Measurements from ENCODE around the gene DLX1.
"Not testable (repeated sequence)": the region's sequence is repeated elsewhere in the genome, so short reads cannot be mapped to it uniquely, and the experiment has no call there.

Gene DLX1

DNA sequence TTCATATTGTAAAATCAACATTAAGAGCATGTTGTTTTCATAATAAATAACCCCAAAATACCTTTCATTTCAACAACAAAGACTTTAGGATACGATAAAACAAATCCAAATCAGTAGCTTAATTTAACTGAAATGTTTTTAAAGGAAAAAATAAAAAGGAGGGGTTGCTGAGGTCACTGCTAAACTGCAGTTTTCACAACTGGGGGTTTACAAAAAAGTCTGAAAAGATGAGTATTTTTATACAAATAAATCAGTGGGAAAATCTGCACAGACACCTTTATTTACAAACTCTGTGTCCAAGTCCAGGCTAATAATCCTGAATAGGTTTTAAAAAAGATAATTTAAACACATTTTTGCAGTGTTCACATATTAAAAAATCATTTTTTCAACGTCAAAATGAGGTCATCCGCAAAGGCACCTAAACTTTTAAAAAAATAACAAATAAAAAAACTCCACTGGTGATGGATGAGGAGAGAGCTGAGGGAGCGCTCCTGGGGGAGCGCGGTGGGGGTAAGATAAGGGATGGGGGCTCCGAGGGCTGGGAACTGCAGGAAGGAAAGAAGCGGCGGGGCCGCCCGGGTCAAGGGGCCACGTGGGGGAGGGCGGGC lies 14.3 kb downstream of the DLX1 start:
- DNase-seq: no peak

DNA sequence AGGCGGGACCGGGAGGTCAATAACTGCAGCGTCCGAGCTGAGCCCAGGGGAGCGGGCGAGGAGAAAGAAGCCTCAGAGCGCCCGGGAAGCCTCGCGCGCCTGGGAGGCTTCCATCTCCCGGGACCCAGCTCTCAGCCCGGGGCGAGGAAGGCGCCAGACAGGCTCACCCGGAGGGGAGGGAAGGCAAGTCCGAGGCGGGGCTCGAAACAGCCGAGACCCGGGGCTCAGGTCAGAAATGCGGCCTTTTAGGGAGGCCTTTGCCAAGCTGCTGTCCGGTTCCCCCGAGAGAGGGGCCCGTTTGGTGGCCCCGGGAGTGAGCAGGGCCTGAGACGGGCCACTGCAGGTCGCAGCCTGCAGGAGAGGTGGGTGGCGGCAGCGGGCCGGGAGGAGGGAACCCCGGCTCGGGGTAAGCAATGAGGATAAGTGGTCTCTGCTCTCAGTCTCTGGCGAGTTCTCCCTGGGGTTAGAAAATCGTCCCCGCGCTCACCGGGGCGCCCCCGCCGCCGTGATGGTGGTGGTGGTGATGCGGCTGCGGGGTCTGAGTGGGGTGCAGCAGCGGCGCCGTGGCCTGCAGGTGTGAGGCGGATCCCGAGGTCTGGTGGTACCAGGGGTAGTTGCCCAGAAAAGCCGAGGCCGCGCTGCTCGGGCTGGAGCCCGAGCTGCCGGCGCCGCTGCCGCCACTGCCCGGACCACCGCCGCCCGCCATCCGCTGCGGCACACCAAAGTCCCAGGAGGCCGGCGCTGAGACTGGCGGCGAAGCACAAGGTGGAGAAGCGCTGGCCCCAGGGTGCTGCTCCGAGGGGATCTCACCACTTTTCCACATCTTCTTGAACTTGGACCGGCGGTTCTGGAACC lies 15.0 kb downstream of the DLX1 start:
- DNase-seq: no peak

DNA sequence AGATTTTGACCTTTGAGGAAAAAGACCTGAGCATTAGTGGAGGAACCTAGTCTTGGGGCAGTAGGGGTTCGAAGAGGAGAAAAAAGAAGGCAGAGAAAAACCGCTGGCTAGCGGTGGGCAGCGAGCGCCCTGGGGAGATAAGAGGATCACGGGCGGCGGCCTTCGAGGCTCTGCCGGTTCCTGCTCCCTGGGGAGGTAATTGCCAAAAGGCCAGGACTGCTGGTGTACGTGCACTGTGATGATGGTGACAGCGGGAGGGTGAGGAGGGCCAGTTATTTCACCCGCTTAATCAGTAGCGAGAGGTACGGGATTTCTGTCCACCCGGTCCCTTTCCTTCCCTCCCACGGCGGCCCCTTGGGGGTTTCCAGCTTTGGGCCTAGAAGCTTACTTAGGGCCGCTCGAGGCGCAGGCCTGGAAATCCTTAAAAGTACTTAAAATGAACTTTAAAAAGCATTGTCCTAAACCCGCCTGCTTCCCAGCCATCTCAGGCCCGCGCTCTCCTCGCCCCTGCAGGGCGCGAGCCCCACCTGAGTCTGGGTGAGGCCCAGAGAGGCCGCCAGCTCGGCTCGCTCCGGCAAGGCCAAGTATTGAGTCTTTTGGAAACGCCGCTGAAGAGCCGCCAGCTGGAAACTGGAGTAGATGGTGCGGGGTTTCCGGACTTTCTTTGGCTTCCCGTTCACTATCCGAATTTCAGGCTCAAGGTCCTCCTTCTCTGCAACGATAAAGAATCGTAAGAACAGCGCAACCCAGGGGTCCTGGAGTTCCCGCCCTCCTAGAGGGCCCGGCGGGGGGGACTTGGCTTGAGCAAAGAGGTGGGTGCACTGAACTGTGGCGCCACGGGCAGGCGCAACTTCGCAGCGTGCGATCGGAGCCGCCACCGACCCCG lies 15.9 kb downstream of the DLX1 start:
- no peak for DNase-seq

DNA sequence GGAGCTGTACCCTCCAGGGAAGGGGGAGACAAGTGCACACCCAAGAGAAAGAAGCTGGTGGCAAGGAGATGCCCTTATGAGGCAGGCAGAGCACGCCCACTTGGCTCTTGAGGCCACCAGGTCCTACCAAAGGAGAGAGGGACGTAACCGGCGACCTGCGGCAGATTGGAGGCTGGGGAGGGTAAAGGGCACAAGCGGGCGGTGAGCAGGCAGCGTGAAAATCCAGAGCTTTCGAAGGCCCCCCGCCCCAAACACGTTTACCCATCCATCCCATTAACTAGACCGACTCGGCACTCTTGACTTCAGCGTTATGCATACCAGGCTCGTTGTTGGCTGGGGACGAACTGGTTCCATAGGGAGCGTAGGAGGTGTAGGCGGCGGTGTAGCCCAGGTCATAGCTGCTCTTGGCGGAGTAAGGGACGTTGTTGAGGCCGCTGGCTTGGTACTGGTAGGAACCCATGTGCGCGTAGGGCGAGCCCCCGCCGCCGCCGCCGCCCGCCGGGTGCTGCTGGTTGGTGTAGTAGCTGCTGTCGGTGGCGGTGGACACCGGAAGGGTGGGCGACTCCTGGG lies 16.6 kb downstream of the DLX1 start:
- DNase-seq: no peak

DNA sequence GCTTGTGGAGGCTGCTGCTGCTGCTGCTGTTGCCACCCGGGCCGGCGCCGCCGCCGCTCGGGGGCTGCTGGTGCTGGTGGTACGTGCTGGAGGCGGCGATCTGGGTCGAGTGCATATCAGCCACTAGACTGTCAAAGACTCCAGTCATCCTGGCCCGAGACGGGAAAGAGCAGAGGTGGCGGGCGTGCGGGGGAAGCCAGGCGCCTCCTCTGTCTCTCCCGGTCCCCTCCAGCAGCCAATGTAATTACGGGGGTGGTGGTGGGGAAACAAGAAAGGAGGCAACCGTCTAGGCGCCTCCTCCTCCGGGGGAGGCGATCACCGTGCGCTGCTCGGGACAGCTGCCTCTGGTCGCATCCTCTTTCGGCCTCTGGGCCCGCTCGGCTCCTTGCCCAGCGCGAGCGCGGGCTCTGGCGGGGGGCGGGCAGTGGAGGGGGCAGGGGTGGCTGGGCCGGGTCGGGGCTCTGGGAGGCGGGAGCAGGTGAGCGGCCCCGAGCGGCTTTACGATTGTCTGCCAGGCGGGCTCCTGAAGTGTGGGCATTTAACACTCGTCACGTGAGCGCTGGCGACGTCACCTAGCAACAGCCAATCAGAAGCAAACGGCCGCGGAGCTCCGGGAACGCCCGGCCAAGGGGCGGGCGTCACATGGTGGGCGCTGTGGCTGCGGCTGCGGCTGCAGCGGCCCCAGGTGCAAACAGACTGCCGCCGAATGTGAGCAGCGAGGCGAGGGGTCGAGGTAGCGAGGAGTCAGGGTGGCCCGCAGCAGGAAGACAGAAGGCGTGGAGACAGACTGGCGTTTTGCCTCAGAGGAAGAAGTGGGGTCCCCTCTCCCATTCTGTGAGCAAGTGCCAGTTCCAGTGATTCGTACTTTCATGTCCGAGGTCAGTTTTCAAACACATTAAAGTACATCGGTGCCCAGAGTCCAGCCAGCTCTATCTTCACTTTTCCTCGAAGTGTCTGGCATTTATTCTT lies 17.4 kb downstream of the DLX1 start, which contains the start of gene DLX2:
Gene DLX2 (minus strand): TSS at position 510 of the 969 bp plus-strand sequence. CDS start 362 bp downstream, at position 148.
- DNase-seq: peak; percentile 80

DNA sequence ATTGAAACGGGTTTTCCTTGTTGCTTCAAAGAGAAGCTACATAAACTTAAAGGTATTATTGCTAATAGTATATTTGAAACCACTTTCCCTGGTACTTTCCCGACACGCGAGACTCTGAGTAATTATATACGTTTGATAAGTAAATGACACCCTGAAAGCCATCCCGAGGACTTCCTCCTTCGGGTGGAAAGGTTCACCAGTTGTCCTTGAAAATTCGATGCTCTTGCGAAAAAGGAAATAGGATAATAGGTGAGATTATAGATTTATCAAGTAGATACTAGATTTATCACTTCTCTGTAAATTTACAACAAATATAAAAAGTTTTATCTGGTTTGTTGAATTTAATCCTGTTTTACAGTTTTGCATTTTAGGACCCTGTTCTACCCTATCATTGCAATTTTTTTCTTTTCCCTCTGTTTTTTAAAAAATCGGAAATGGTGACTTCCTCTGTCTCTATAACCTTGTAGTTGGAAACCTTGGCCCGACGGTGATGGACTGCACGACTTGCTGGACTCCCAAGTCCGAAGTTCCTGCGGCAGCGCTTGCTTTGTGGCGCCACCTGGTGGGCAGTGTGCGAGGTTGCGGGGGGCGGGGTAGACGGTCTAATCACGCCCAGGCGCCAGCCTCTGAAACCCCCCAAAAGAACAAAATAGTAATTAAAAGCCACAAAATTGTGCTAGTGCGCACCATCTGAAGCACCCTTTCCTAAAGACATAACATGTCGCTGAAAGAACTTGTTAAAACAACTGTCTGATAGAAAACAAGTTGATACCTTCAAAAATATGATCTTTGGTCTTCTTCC lies 18.4 kb downstream of the DLX1 start:
- peak; percentile 77 for DNase-seq

DNA sequence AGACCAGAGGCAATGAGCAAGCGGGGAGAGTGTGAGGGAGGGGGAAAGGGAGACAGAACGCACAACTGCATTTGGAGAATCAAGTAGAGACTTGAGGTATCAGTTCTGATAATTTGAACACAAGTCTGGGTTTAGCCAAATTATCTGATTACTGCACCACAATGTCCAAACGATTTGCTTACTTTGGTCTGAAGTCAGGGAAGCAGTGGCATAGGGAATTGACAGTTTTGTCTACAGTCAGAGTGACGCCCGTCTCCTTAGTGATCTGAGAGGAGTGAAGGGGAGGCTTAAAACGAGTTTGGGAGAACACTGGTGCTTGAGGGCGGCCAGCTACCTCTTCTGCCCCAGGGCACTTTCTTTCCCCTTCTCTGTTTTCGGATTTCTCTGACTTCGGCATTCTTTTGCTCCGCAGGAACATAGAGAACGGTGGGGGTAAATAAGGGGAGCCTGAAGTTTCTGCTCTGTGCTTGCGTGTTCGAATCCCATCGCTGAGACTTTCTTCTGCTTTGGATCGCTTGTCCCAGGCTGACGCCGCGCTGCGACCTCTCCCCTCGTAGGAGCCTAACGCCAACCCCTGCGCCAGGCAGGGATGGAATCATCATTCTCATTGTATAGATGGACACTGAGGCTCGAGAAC lies 20.3 kb downstream of the DLX1 start:
- no peak for DNase-seq

DNA sequence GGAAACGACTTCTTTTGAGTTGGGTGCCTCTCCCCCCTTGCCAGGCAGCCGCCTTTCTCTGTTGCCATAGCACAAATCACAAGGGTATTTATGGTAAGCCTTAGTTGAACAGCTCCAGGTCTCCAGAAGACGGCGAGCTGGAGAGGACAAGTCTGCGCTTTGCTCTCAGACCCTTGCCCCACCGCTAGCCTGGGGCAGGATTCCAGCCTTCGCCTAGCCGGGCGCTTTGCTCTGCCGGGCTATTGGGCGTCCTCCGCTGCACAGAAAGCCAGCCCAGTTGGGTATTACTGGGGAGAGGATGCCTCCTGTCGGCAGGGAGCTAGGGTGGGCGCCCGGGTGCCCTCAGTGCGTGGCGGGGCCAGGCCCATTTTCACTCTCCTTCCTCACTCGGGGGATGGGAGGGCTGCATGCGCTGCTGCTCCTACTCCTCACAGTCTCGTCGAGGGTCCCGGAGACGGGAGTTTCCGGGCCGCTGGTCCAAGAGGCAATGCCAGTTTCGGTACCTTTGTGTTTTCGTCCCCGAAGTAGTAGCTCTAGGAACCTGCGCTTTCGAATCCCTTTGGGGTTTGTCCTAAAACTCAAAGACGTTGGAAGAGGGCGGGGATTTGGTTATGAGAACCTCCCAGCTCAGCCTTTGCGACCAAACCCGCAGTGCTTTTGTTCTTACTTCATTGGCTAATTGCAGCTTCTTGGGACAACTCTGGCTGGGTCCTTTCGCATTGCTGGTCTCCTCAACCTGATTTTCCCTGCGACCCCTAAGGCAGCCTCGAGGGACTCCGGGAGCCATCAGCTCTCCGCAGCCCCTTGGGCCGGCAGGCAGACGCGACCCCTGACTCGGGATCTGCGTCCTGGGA lies 21.0 kb downstream of the DLX1 start:
- peak; percentile 47 for DNase-seq

DNA sequence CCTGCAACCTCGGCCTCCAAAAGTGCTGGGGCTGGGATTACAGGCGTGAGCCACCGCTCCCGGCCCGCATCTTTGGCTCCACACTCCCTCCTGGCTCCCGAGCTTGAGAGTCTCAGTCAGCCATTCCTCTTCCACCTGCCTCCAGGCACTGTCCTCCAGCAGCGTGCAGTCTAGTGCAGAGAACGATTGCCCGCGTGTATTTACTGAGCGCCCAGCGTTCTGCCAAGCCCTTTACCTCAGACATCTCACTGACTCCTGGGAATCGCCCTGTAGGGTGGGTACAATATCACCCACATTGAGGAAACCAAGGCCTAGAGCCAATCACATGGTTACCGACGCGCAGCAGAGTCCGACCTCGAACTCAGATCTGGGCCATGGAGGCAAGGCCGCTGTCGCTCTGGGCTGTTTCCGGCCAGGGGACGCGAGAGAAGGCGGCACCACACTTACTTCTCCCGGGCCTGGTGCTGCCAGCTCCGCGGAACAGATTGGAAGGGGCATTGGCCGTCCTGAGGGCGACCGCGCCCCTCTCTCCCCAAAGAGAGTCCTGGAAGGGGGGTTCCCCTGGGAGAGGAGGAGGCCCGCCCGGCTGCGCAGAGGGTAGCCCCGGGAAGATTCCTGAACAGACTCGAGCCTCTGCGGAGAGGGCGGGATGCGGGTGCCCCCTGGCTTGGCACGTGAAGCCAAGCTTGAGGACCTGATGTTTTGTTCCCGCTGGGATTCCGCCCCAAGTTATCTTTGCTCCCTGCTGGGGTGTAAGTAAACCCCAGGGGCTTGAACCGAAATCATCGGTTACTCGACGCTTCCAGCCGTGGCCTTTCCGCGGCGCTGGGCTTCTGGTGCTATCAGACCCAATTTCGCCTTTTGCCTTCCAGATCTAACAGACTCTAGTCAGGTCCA lies 22.6 kb downstream of the DLX1 start:
- DNase-seq: no peak

DNA sequence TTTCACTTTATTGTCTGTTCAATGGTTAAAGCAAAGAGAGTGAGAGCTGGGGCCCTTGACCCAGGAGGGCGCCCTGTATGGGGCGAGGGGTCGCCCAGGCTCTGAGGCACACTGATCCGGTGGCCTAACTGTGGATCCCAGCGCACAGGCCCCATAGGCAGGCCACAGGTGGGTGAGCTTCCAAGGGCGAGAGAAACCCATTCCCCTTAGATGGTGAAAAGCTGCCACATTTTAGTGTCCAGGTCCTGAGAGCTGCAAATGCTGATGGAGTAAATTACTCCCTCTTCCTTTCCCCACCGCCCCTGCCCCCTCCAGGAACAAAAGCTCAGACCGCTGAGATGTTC lies 23.3 kb downstream of the DLX1 start:
- DNase-seq: no peak

DNA sequence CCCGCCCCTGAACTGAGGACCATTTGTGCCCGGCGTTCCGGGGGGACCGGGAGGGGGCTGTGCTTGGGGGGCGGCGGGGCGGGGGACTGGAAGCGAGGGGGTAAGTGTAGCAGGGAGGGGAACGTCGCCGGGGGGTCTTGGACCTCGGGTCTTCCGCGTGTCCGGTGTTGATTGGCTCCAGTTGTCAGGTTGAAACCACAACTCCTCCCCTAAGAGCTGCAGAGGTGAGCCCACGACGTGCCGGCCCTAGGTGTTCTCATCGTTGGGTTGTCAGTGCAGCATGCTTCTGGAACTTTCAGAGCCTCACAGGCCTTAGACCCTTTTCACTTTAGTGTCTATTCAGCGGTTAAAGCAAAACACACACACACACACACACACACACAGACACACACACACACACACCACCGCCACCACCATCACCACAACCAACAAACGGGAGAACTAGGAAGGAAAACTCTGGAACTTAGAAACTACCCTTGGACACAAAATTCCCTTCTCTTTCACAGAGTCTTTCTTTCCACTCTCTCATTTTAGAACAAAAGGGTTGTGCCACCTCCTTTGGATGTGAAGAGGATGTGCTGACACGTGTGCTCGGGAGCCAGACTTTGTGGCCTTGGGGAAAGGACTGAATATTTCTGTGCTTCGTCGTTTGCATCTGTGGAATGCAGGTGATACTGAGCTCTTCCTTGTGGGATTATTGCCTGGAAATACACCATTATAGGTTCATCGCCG lies 24.1 kb downstream of the DLX1 start:
- DNase-seq: no peak

DNA sequence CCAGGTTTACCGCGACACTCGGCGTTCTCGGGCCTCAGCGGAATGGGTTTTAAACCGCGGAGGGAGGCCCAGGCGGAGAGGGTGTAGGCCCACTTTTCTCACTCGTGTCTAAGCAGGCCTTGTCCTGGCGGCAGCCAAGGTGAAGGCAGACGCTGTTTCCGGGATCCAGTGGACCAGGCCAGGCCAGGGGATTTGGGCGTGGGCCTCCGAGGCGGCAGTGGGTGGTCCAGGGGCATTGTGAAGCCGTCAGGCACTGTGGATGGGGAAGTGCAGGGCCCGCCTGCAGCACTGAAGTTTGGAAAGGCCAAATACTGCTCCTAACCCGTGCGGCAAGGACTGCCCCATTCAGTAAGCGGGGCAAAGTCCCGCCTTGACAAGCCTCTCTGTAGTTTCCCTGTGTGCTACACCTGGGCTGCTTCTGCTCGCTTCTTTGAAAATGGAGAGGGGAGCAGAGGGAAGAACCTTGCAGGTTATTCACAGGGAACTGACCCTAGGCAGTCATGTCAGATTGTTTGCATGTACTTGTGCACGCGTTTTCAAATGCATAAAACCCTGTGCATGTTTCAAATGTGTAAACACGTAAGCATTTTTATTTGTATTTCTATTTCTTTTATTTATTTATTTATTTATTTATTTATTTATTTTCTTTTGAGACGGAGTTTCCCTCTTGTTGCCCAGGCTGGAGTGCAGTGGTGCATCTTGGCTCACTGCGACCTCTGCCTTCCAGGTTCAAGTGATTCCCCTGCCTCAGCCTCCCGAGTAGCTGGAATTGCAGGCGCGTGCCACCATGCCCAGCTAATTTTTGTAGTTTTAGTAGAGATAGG lies 24.9 kb downstream of the DLX1 start:
- no peak for DNase-seq

DNA sequence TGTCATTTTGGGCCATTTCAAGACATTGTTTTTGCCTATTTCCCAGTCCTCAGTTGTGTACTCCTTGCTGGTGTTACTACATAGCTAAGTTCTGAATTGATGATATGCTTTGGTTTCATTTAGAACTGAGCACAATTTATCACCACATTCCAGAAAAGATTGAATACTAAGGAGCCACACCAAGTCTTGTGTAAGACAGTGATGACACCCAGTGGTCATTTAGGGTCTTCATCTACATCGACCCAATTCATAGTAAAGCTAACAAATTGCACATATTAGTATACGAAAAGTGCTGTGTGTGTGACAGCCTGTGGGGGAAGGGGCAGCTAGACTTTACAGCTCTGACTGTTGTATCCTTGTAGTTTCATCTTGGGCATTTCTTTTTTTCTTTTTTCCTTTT lies 28.3 kb downstream of the DLX1 start:
- peak; percentile 57 for DNase-seq

DNA sequence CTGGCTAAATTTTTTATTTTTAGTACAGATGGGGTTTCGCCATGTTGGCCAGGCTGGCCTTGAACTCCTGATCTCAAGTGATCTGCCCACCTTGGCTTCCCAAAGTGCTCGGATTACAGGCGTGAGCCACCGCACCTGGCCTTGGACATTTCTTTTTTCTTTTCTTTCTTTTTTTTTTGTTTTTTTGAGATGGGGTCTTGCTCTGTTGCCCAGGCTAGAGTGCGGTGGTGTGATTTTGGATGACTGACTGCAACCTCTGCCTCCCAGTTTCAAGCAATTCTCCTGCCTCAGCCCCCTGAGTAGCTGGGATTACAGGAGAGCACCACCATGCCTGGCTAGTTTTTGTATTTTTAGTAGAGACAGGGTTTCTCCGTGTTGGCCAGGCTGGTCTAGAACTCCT lies 28.9 kb downstream of the DLX1 start:
- not testable (repeated sequence) for DNase-seq

DNA sequence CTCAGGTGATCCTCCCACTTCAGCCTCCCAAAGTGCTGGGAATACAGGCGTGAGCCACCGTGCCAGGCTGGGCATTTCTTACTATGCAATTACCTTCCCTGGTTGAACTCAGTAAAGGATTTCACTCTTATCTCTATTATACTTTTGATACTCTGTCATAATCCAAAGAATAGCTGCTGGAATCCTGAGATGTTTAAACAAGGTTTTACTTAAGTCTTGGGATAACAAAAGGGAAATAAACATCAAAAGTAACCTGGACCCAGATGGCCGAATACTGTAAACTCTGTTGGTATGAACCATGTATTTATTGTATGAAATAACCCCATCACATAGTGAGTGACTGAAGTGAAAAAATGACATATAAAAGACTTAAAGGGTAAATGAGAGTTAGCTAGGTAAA lies 29.3 kb downstream of the DLX1 start:
- no peak for DNase-seq

DNA sequence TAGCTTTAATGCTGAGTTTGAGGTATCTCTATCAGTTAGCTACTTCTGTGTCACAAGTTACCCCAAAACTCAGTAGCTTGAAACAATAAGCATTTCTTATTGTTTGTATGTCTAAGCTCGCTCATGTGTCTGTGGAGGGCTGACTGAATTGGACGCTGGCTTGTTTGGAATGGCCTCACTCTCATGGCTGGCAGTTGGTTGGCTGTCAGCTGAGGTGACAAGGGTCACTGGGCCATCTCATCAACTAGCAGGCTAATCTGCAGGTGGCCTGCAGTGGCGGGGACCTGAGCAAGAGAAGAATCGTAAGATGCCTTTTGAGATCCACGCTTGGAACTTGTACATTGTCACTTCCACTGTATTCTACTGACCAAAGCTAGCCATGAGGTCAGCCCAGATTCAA lies 30.8 kb downstream of the DLX1 start:
- DNase-seq: no peak

DNA sequence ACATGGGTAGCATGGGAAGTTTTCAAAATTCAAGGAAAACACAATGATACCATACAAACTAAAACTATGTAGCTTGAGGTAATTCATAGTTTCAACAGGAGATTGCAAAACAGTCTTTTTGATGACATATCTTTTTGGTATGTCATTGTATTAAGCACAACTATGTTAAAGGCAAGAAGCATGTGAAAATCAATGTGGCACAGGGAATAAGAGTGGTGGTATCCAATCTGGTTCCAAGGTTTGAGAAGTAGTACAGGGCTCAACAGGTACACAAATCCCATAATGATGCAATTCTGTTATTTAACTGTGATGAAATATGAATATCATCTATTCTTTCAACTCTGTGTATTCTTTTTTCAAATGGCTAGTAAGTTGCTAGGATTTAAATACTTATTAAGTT lies 33.8 kb downstream of the DLX1 start:
- peak; percentile 78 for DNase-seq
